Loucy (cell line): ENCODE measurements around the gene MOB3B.

ENCODE experiments used
- CTCF ChIP-seq: fragments of 200-600 bp; sonication (generic); conservative IDR thresholded peaks from 2 replicates; pipeline ENCODE4 v1.5.1; 2014; ENCODE audit warnings: mild to moderate bottlenecking, antibody characterized with exemption, low read length
- EZH2phosphoT487 ChIP-seq: fragments of 200-600 bp; IDR thresholded peaks from 2 replicates; pipeline ENCODE4 v1.6.1; 2018; ENCODE audit warnings: antibody characterized with exemption, mild to moderate bottlenecking, moderate library complexity, borderline replicate concordance

DNA sequence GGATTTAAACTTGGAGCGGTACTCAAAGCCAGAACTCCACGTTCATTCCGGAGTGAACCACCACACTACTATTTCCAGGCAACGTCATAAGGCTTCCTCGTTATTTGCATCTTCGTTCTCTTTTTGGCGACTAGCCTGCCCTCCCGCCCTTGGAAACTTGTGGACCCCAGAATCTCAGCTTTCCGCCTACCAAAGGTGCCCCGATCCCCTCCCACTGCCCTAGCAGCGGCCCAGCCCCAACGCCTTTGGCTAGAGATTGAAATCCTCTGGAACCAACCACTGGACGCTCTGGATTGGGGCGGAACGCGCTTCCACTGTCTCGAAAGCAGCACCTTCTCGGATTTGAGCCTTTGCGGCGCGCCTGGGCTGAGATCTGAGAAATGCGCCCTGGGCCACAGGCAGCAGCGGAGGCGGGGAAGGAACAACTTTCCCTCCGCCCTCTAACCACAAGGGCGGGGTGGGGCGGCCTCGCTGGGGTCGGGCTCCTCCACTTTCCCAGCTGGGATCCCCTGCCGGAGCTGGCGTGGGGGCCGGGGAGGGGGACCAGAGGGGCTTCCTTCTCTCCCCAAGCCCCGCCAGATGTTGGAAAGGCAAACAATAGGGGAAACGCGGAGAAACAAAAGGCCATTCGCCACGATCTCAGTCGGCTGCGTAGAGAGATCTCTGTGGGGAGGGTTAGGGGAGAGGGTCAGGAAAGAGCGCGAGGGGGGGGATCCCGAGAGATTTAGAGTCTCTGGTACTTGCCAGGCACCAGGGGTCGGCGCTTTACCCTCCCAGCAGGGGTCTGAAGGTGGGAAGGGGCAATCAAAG lies 1.3 kb downstream of the MOB3B start:
- no peak for TF ChIP-seq CTCF
- no peak for TF ChIP-seq EZH2phosphoT487
